Neural cell (in vitro differentiated cells): Measurements from ENCODE around the gene AMZ1. TPM values are rescaled to one million over a fixed set of nuclear protein-coding genes. Genes with fewer than 3 reads are reported as not detected.

Experiments used
- H2AFZ ChIP-seq: fragments of 200-600, 300-800 bp; sonication (generic), shearing (Covaris generic); 2 replicates; pipeline ENCODE4 v1.6.0; 2014; ENCODE audit warnings: low read depth, mild to moderate bottlenecking, antibody characterized with exemption, low read length, moderate library complexity
- H3F3A ChIP-seq: fragments of 200-600 bp; shearing (Covaris generic); 2 replicates; pipeline ENCODE4 v1.6.1; 2016; ENCODE audit warnings: mild to moderate bottlenecking, moderate library complexity, mixed read lengths, antibody characterized with exemption, low read length; ENCODE audit not compliant: insufficient read depth, poor library complexity, severe bottlenecking
- H3K27ac ChIP-seq: fragments of 200-600, 300-800 bp; sonication (generic), shearing (Covaris generic); 2 replicates; pipeline ENCODE4 v1.5.1; 2014; ENCODE audit warnings: mild to moderate bottlenecking, low read length, moderate library complexity
- H3K27me3 ChIP-seq: fragments of 300-800, 200-600 bp; sonication (generic), shearing (Covaris generic); 2 replicates; pipeline ENCODE4 v1.6.0; 2014; ENCODE audit warnings: mild to moderate bottlenecking, low read depth, low read length, moderate library complexity; ENCODE audit not compliant: insufficient read depth
- H3K36me3 ChIP-seq: fragments of 300-800, 200-600 bp; sonication (generic), shearing (Covaris generic); 2 replicates; pipeline ENCODE4 v1.5.1; 2014; ENCODE audit warnings: mild to moderate bottlenecking, antibody characterized with exemption, low read length, moderate library complexity; ENCODE audit not compliant: insufficient read depth
- H3K4me2 ChIP-seq: fragments of 300-800, 200-600 bp; sonication (generic), shearing (Covaris generic); 2 replicates; pipeline ENCODE4 v1.6.0; 2014; ENCODE audit warnings: mild to moderate bottlenecking, low read length
- H3K4me3 ChIP-seq: fragments of 300-800, 200-600 bp; sonication (generic), shearing (Covaris generic); 2 replicates; pipeline ENCODE4 v1.5.1; 2014; ENCODE audit warnings: mild to moderate bottlenecking, low read length, moderate library complexity
- H3K79me2 ChIP-seq: fragments of 200-600 bp; shearing (Covaris generic); replicated peaks from 2 replicates; pipeline ENCODE4 v1.6.0; 2014; ENCODE audit warnings: mild to moderate bottlenecking, low read length, moderate library complexity; ENCODE audit not compliant: insufficient read depth
- H3K9ac ChIP-seq: fragments of 300-800, 200-600 bp; sonication (generic), shearing (Covaris generic); 2 replicates; pipeline ENCODE4 v1.6.1; 2016; ENCODE audit warnings: mild to moderate bottlenecking, low read length, mixed read lengths
- H3K9me2 ChIP-seq: fragments of 200-600 bp; shearing (Covaris generic); 2 replicates; pipeline ENCODE4 v1.6.1; 2016; ENCODE audit warnings: mild to moderate bottlenecking, low read length, mixed read lengths; ENCODE audit not compliant: insufficient read depth
- H3K9me3 ChIP-seq: fragments of 200-600, 300-800 bp; sonication (generic), shearing (Covaris generic); 2 replicates; pipeline ENCODE4 v1.6.1; 2016; ENCODE audit warnings: mild to moderate bottlenecking, mixed run types, low read length, moderate library complexity, mixed read lengths
- H4K20me1 ChIP-seq: fragments of 200-600 bp; shearing (Covaris generic); 2 replicates; pipeline ENCODE4 v1.6.1; 2016; ENCODE audit warnings: mild to moderate bottlenecking, mixed run types; ENCODE audit not compliant: insufficient read depth
- EP300 ChIP-seq: fragments of 450-650 bp; conservative IDR thresholded peaks from 2 replicates; pipeline ENCODE4 v1.6.1; 2014; ENCODE audit warnings: antibody characterized with exemption, mild to moderate bottlenecking, moderate library complexity; ENCODE audit not compliant: poor library complexity, severe bottlenecking
- EZH2 ChIP-seq: fragments of 200-600, 300-800 bp; shearing (Covaris generic), sonication (generic); IDR thresholded peaks from 2 replicates; pipeline ENCODE4 v1.6.1; 2014; ENCODE audit warnings: antibody characterized with exemption, low read length, borderline replicate concordance, mild to moderate bottlenecking; ENCODE audit not compliant: insufficient read depth, poor library complexity, severe bottlenecking
- MXI1 ChIP-seq: fragments of 450-650 bp; conservative IDR thresholded peaks from 2 replicates; pipeline ENCODE4 v1.6.1; 2014; ENCODE audit warnings: antibody characterized with exemption, mild to moderate bottlenecking; ENCODE audit not compliant: poor library complexity, severe bottlenecking
- POLR2AphosphoS5 ChIP-seq: IDR thresholded peaks from 2 replicates; pipeline ENCODE4 v1.6.1; 2012
- RAD21 ChIP-seq: fragments of 450-650 bp; conservative IDR thresholded peaks from 2 replicates; pipeline ENCODE4 v1.6.1; 2014; ENCODE audit warnings: antibody characterized with exemption, mild to moderate bottlenecking, moderate library complexity
- REST ChIP-seq: IDR thresholded peaks from 2 replicates; pipeline ENCODE4 v1.6.1; 2012; ENCODE audit warnings: borderline replicate concordance
- SMC3 ChIP-seq: fragments of 450-650 bp; conservative IDR thresholded peaks from 2 replicates; pipeline ENCODE4 v1.6.1; 2014; ENCODE audit warnings: antibody characterized with exemption, mild to moderate bottlenecking, moderate library complexity; ENCODE audit not compliant: poor library complexity
- TAF1 ChIP-seq: IDR thresholded peaks from 2 replicates; pipeline ENCODE4 v1.6.1; 2012; ENCODE audit warnings: low read depth
- polyA plus RNA-seq: library from polyadenylated mRNA; depleted of rRNA; stranded (reverse); fragments of >200 nt; gene quantifications from 2 replicates; pipeline ENCODE4 v1.2.3, GENCODE V29; 2014
- TF ChIP-seq, protein P1 (sequence below): fragments of 450-650 bp; IDR thresholded peaks from 2 replicates; pipeline ENCODE4 v1.5.1; 2014; ENCODE audit warnings: antibody characterized with exemption, mild to moderate bottlenecking, moderate library complexity; ENCODE audit not compliant: poor library complexity, severe bottlenecking

Gene AMZ1
- polyA plus RNA-seq, 1 donor from 2014 or later: not detected

DNA sequence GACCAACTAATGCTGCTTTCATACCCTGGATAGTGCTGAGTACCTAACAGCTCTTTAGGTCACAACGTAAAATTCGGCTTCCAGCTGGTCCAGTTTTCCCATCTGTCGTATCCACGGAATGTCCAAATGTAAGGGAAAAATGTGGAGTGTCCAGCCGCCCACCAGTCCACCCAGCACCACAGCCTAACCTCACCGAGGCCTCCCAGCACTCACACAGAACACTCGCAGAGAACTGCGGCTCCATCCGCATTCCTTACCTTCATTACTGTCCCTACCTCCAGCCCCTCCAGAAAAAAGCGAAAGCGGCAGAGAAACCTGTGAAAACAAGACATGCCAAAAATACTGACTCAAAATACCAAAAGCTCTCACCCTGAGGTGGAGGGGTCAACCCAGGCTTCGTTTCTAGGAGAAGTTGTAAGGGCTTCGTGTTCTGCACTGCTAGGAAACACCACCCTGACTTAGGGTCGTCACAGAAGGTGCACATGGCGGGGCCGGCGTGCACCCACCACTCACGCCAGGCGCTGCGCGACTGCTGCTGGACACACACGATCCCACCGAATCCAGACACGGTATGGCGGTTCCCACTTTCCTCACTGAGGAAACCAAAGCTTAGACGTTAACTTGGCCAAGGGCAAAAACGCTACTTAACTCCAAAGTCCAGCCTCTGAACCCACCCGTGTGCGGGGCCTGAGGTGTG, 73.9 kb downstream of the AMZ1 start:
- no peak for TF ChIP-seq REST
- TF ChIP-seq MXI1: no peak
- TF ChIP-seq EZH2: no peak
- no peak for TF ChIP-seq SMC3
- no peak for TF ChIP-seq RAD21
- TF ChIP-seq POLR2AphosphoS5: no peak
- TF ChIP-seq, protein P1, sequence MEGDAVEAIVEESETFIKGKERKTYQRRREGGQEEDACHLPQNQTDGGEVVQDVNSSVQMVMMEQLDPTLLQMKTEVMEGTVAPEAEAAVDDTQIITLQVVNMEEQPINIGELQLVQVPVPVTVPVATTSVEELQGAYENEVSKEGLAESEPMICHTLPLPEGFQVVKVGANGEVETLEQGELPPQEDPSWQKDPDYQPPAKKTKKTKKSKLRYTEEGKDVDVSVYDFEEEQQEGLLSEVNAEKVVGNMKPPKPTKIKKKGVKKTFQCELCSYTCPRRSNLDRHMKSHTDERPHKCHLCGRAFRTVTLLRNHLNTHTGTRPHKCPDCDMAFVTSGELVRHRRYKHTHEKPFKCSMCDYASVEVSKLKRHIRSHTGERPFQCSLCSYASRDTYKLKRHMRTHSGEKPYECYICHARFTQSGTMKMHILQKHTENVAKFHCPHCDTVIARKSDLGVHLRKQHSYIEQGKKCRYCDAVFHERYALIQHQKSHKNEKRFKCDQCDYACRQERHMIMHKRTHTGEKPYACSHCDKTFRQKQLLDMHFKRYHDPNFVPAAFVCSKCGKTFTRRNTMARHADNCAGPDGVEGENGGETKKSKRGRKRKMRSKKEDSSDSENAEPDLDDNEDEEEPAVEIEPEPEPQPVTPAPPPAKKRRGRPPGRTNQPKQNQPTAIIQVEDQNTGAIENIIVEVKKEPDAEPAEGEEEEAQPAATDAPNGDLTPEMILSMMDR: no peak
- no peak for TF ChIP-seq EP300
- TF ChIP-seq TAF1: no peak
- H3K9ac ChIP-seq: no peak overlapping the region
- no peak overlapping the region for H2AFZ ChIP-seq
- no peaks in the 10 kb centered on the region for H3K27me3 ChIP-seq
- H3K36me3 ChIP-seq: no peaks in the 10 kb centered on the region
- H3K4me3 ChIP-seq: no peak overlapping the region
- H3F3A ChIP-seq: no peaks in the 10 kb centered on the region
- H3K9me3 ChIP-seq: no peaks in the 10 kb centered on the region
- no peaks in the 10 kb centered on the region for H4K20me1 ChIP-seq
- H3K4me2 ChIP-seq: no peak overlapping the region
- no peak overlapping the region for H3K27ac ChIP-seq
- no peaks in the 10 kb centered on the region for H3K79me2 ChIP-seq
- H3K9me2 ChIP-seq: no peaks in the 10 kb centered on the region

DNA sequence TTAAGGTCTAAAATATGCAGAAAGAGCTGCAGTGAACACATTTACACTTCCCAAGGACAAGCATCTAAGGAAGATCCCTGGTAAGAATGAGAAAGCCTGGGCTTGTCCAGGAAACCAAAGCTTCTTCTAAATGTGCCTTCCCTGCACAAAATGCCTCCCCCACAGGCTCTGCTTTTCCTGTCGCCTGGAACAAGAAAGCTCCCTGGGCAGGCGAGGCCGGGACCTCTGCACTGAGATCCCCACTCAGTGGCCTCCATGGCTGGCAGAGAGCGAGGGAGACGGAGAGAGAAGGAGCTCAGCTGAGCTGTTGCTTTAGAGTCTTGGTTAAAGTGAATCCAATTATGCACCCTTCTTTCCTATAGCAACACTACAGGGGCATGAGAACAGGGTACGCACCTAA, 75.6 kb downstream of the AMZ1 start:
- TF ChIP-seq POLR2AphosphoS5: no peak
- Histone ChIP-seq H2AFZ (no peak overlapping the region), H3F3A (no peaks in the 10 kb centered on the region), H4K20me1 (no peaks in the 10 kb centered on the region), H3K9ac (no peak overlapping the region), H3K27me3 (no peaks in the 10 kb centered on the region), H3K4me3 (no peak overlapping the region), H3K9me3 (no peaks in the 10 kb centered on the region), H3K36me3 (no peaks in the 10 kb centered on the region), H3K4me2 (no peak overlapping the region), H3K27ac (no peak overlapping the region), H3K9me2 (no peaks in the 10 kb centered on the region), H3K79me2 (no peaks in the 10 kb centered on the region)
